ENCODE data around the gene GPRIN2.

GPRIN2 gene

DNA sequence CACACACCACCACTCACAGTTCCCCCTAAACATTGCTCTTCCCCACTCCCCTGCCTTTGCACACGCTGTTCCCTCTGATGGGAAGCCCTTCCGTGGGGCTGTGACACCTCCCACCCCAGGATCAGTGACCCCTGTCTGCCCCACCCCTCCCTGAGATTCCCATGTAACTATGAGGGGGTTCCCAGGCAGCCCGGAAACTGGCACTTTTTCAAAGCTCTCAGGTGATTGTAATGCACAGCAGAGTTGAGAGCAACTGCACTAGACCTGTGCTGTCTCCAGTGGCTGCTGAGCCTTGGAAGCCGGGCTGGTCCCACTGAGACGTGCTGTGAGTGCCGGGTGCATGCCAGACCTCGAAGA, 29.8 kb downstream of the GPRIN2 start:
- peaks cover 7% of the 10 kb centered on the region for H3F3A ChIP-seq (ENCODE audit: control insufficient read depth, insufficient read depth)
- peaks cover 14% of the 10 kb centered on the region; the same call in 1 of the 2 replicates for H3K9me3 ChIP-seq (ENCODE audit: control insufficient read depth, insufficient read depth, low read length)
- H4K20me1 ChIP-seq (ENCODE audit: control insufficient read depth, insufficient read depth, low read depth, low read length), result no peaks in the 10 kb centered on the region
- H3K79me2 ChIP-seq (ENCODE audit: control insufficient read depth, low read length), result no peaks in the 10 kb centered on the region
- no peak overlapping the region for H3K27ac ChIP-seq (ENCODE audit: low read depth, low read length)
- H3K36me3 ChIP-seq (ENCODE audit: control insufficient read depth, low read length), result no peaks in the 10 kb centered on the region
- no peak overlapping the region for H3K4me3 ChIP-seq (ENCODE audit: low read length)
- H3K9me2 ChIP-seq (replicated peaks; ENCODE audit: control insufficient read depth, low read length), result no peaks in the 10 kb centered on the region
- TF ChIP-seq, protein P1, sequence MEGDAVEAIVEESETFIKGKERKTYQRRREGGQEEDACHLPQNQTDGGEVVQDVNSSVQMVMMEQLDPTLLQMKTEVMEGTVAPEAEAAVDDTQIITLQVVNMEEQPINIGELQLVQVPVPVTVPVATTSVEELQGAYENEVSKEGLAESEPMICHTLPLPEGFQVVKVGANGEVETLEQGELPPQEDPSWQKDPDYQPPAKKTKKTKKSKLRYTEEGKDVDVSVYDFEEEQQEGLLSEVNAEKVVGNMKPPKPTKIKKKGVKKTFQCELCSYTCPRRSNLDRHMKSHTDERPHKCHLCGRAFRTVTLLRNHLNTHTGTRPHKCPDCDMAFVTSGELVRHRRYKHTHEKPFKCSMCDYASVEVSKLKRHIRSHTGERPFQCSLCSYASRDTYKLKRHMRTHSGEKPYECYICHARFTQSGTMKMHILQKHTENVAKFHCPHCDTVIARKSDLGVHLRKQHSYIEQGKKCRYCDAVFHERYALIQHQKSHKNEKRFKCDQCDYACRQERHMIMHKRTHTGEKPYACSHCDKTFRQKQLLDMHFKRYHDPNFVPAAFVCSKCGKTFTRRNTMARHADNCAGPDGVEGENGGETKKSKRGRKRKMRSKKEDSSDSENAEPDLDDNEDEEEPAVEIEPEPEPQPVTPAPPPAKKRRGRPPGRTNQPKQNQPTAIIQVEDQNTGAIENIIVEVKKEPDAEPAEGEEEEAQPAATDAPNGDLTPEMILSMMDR (IDR thresholded peaks at IDR 0.05; ENCODE audit: low read depth, low read length, poor library complexity, severe bottlenecking), result no peak
- no peak for TF ChIP-seq EZH2phosphoT487 (IDR thresholded peaks at IDR 0.05; ENCODE audit: borderline replicate concordance, low read length)
- H3K4me2 ChIP-seq (ENCODE audit: low read length), result no peak overlapping the region
- no peaks in the 10 kb centered on the region for H3K4me1 ChIP-seq (ENCODE audit: control insufficient read depth, low read length)
- no peaks in the 10 kb centered on the region for H3K27me3 ChIP-seq (ENCODE audit: control insufficient read depth, low read length)

- Histone ChIP-seq H3K4me3 (ENCODE audit: low read length) (no peak overlapping the region), H3K27ac (ENCODE audit: low read depth, low read length) (no peak overlapping the region), H4K20me1 (ENCODE audit: control insufficient read depth, insufficient read depth, low read depth, low read length) (no peaks in the 10 kb centered on the region), H3F3A (ENCODE audit: control insufficient read depth, insufficient read depth) (peaks cover 7% of the 10 kb centered on the region), H3K9me2 (replicated peaks; ENCODE audit: control insufficient read depth, low read length) (no peaks in the 10 kb centered on the region), H3K36me3 (ENCODE audit: control insufficient read depth, low read length) (no peaks in the 10 kb centered on the region), H3K4me1 (ENCODE audit: control insufficient read depth, low read length) (no peaks in the 10 kb centered on the region), H3K27me3 (ENCODE audit: control insufficient read depth, low read length) (no peaks in the 10 kb centered on the region), H3K79me2 (ENCODE audit: control insufficient read depth, low read length) (no peaks in the 10 kb centered on the region), H3K9me3 (ENCODE audit: control insufficient read depth, insufficient read depth, low read length) (peaks cover 14% of the 10 kb centered on the region; the same call in 1 of the 2 replicates), H3K4me2 (ENCODE audit: low read length) (no peak overlapping the region)
- TF ChIP-seq, protein P1 (IDR thresholded peaks at IDR 0.05; ENCODE audit: low read depth, low read length, poor library complexity, severe bottlenecking), result no peak
- no peak for TF ChIP-seq EZH2phosphoT487 (IDR thresholded peaks at IDR 0.05; ENCODE audit: borderline replicate concordance, low read length)
Measured at GRCh38 chr10:46525824-46526681, 30.4 kb downstream of the GPRIN2 start.

DNA sequence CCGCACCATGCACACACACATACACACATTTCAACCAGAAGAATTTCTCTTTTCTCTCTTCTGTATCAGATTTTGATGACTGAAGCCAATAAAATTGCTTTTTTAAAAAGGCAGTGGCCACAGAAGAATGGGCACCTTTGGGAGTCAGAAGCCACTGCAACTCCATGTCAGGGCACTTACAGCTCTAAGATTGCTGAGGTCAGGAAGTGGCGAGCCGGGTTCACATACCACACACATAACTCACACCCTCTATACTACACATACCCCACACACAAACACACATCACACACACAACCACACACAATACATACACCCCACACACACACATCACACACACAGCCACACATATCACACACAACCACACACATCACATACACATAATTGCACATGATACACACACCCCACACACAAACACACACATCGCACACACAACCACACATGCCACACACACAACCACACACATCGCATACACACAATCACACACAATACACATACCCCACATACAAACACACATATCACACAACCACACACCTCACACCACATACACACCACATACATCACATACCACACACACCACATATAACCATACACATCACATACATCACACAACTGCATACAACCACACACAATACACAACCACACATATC, 31.2 kb downstream of the GPRIN2 start:
- no peak overlapping the region for H3K27ac ChIP-seq (ENCODE audit: low read depth, low read length)
- H4K20me1 ChIP-seq (ENCODE audit: control insufficient read depth, insufficient read depth, low read depth, low read length), result no peaks in the 10 kb centered on the region

More for the DNA sequence above, 31.2 kb downstream of the GPRIN2 start:
- Histone ChIP-seq H3K4me2 (ENCODE audit: low read length) (no peak overlapping the region), H3K79me2 (ENCODE audit: control insufficient read depth, low read length) (no peaks in the 10 kb centered on the region), H3K4me1 (ENCODE audit: control insufficient read depth, low read length) (no peaks in the 10 kb centered on the region), H3K27me3 (ENCODE audit: control insufficient read depth, low read length) (no peaks in the 10 kb centered on the region), H3F3A (ENCODE audit: control insufficient read depth, insufficient read depth) (peaks cover 7% of the 10 kb centered on the region), H3K9me2 (replicated peaks; ENCODE audit: control insufficient read depth, low read length) (no peaks in the 10 kb centered on the region), H3K9me3 (ENCODE audit: control insufficient read depth, insufficient read depth, low read length) (peaks cover 14% of the 10 kb centered on the region; the same call in 1 of the 2 replicates), H3K4me3 (ENCODE audit: low read length) (no peak overlapping the region), H3K36me3 (ENCODE audit: control insufficient read depth, low read length) (no peaks in the 10 kb centered on the region)
- TF ChIP-seq, protein P1 (IDR thresholded peaks at IDR 0.05; ENCODE audit: low read depth, low read length, poor library complexity, severe bottlenecking), result no peak
- no peak for TF ChIP-seq EZH2phosphoT487 (IDR thresholded peaks at IDR 0.05; ENCODE audit: borderline replicate concordance, low read length)

All from DOHH2 (cell line).